Activated naive CD4-positive, alpha-beta T cell treated with anti-CD3 and anti-CD28 coated beads, Interleukin-2, amount 50 U/mL, for 24 hours (primary cell): ENCODE results near the gene TLE4.
A peak's percentile ranks its signal among the peaks of the same experiment; 100 is the strongest.

Experiments
- H3K27ac Mint-ChIP-seq: one replicate; pipeline ENCODE4 v1.8.0; 2021; ENCODE audit warnings: mild to moderate bottlenecking, mixed read lengths
- H3K27me3 Mint-ChIP-seq: one replicate; pipeline ENCODE4 v1.8.0; 2021; ENCODE audit warnings: mixed read lengths
- H3K36me3 Mint-ChIP-seq: one replicate; pipeline ENCODE4 v1.8.0; 2021; ENCODE audit warnings: mixed read lengths
- H3K4me1 Mint-ChIP-seq: one replicate; pipeline ENCODE4 v1.8.0; 2021; ENCODE audit warnings: mixed read lengths
- H3K4me3 Mint-ChIP-seq: one replicate; pipeline ENCODE4 v1.8.0; 2021; ENCODE audit warnings: mild to moderate bottlenecking, mixed read lengths
- H3K9me3 Mint-ChIP-seq: one replicate; pipeline ENCODE4 v1.8.0; 2021; ENCODE audit warnings: mixed read lengths

The TLE4 gene

GRCh38 chr9:79657891-79658290 lies 86.1 kb downstream of the TLE4 start:
- no peak overlapping the region for H3K27ac Mint-ChIP-seq
- H3K4me3 Mint-ChIP-seq, result no peak overlapping the region
- no peaks in the 10 kb centered on the region for H3K9me3 Mint-ChIP-seq
- H3K27me3 Mint-ChIP-seq, result no peaks in the 10 kb centered on the region
- peaks cover 50% of the 10 kb centered on the region for H3K4me1 Mint-ChIP-seq
- peaks cover 16% of the 10 kb centered on the region for H3K36me3 Mint-ChIP-seq

- Mint-ChIP-seq H3K4me3 (no peak overlapping the region), H3K9me3 (no peaks in the 10 kb centered on the region), H3K36me3 (peaks cover 8% of the 10 kb centered on the region), H3K27ac (no peak overlapping the region), H3K4me1 (peaks cover 47% of the 10 kb centered on the region), H3K27me3 (no peaks in the 10 kb centered on the region)
Observed at GRCh38 chr9:79658926-79659325, 87.2 kb downstream of the TLE4 start.

GRCh38 chr9:79660615-79661014 lies 88.8 kb downstream of the TLE4 start:
- no peak overlapping the region for H3K4me3 Mint-ChIP-seq
- H3K27ac Mint-ChIP-seq, result no peak overlapping the region
- peaks cover 7% of the 10 kb centered on the region for H3K36me3 Mint-ChIP-seq
- peaks cover 51% of the 10 kb centered on the region for H3K4me1 Mint-ChIP-seq
- H3K27me3 Mint-ChIP-seq, result no peaks in the 10 kb centered on the region
- no peaks in the 10 kb centered on the region for H3K9me3 Mint-ChIP-seq

- Mint-ChIP-seq H3K27ac (no peak overlapping the region), H3K9me3 (no peaks in the 10 kb centered on the region), H3K36me3 (peaks cover 8% of the 10 kb centered on the region), H3K27me3 (no peaks in the 10 kb centered on the region), H3K4me3 (no peak overlapping the region), H3K4me1 (peaks cover 55% of the 10 kb centered on the region)
Observed at GRCh38 chr9:79661279-79661678, 89.5 kb downstream of the TLE4 start.

- no peaks in the 10 kb centered on the region for H3K9me3 Mint-ChIP-seq
- H3K4me1 Mint-ChIP-seq, result peaks cover 55% of the 10 kb centered on the region
- no peaks in the 10 kb centered on the region for H3K27me3 Mint-ChIP-seq
- no peak overlapping the region for H3K4me3 Mint-ChIP-seq
- peak overlapping the region; percentile 48 for H3K27ac Mint-ChIP-seq
- peaks cover 8% of the 10 kb centered on the region for H3K36me3 Mint-ChIP-seq
Observed at GRCh38 chr9:79661886-79662536, 90.2 kb downstream of the TLE4 start.

GRCh38 chr9:79662537-79662956 lies 90.8 kb downstream of the TLE4 start:
- no peak overlapping the region for H3K27ac Mint-ChIP-seq
- H3K27me3 Mint-ChIP-seq, result no peaks in the 10 kb centered on the region
- peaks cover 57% of the 10 kb centered on the region for H3K4me1 Mint-ChIP-seq
- no peaks in the 10 kb centered on the region for H3K9me3 Mint-ChIP-seq
- peaks cover 11% of the 10 kb centered on the region for H3K36me3 Mint-ChIP-seq
- no peak overlapping the region for H3K4me3 Mint-ChIP-seq

GRCh38 chr9:79663300-79663699 lies 91.5 kb downstream of the TLE4 start:
- Mint-ChIP-seq H3K4me3 (no peak overlapping the region), H3K4me1 (peaks cover 64% of the 10 kb centered on the region), H3K9me3 (no peaks in the 10 kb centered on the region), H3K36me3 (peaks cover 14% of the 10 kb centered on the region), H3K27ac (no peak overlapping the region), H3K27me3 (no peaks in the 10 kb centered on the region)

GRCh38 chr9:79663878-79664277 lies 92.1 kb downstream of the TLE4 start:
- no peaks in the 10 kb centered on the region for H3K9me3 Mint-ChIP-seq
- peaks cover 14% of the 10 kb centered on the region for H3K36me3 Mint-ChIP-seq
- H3K4me3 Mint-ChIP-seq, result no peak overlapping the region
- peaks cover 60% of the 10 kb centered on the region for H3K4me1 Mint-ChIP-seq
- no peak overlapping the region for H3K27ac Mint-ChIP-seq
- no peaks in the 10 kb centered on the region for H3K27me3 Mint-ChIP-seq

GRCh38 chr9:79664375-79664831 lies 92.6 kb downstream of the TLE4 start:
- peaks cover 60% of the 10 kb centered on the region for H3K4me1 Mint-ChIP-seq
- H3K27me3 Mint-ChIP-seq, result no peaks in the 10 kb centered on the region
- peaks cover 17% of the 10 kb centered on the region for H3K36me3 Mint-ChIP-seq
- H3K4me3 Mint-ChIP-seq, result no peak overlapping the region
- H3K9me3 Mint-ChIP-seq, result no peaks in the 10 kb centered on the region
- no peak overlapping the region for H3K27ac Mint-ChIP-seq

- H3K4me3 Mint-ChIP-seq, result no peak overlapping the region
- H3K27me3 Mint-ChIP-seq, result no peaks in the 10 kb centered on the region
- peaks cover 62% of the 10 kb centered on the region for H3K4me1 Mint-ChIP-seq
- H3K36me3 Mint-ChIP-seq, result peaks cover 23% of the 10 kb centered on the region
- no peak overlapping the region for H3K27ac Mint-ChIP-seq
- no peaks in the 10 kb centered on the region for H3K9me3 Mint-ChIP-seq
Observed at GRCh38 chr9:79665369-79665768, 93.6 kb downstream of the TLE4 start.

GRCh38 chr9:79665931-79666330 lies 94.2 kb downstream of the TLE4 start:
- peak overlapping the region; percentile 31 for H3K27ac Mint-ChIP-seq
- H3K9me3 Mint-ChIP-seq, result no peaks in the 10 kb centered on the region
- H3K36me3 Mint-ChIP-seq, result peaks cover 28% of the 10 kb centered on the region
- H3K27me3 Mint-ChIP-seq, result no peaks in the 10 kb centered on the region
- H3K4me3 Mint-ChIP-seq, result no peak overlapping the region
- H3K4me1 Mint-ChIP-seq, result peaks cover 62% of the 10 kb centered on the region

GRCh38 chr9:79667120-79667519 lies 95.4 kb downstream of the TLE4 start:
- H3K36me3 Mint-ChIP-seq, result peaks cover 32% of the 10 kb centered on the region
- peaks cover 58% of the 10 kb centered on the region for H3K4me1 Mint-ChIP-seq
- H3K9me3 Mint-ChIP-seq, result no peaks in the 10 kb centered on the region
- no peak overlapping the region for H3K27ac Mint-ChIP-seq
- no peak overlapping the region for H3K4me3 Mint-ChIP-seq
- no peaks in the 10 kb centered on the region for H3K27me3 Mint-ChIP-seq

- Mint-ChIP-seq H3K27ac (no peak overlapping the region), H3K9me3 (no peaks in the 10 kb centered on the region), H3K27me3 (no peaks in the 10 kb centered on the region), H3K4me3 (no peak overlapping the region), H3K4me1 (peaks cover 57% of the 10 kb centered on the region), H3K36me3 (peaks cover 35% of the 10 kb centered on the region)
Observed at GRCh38 chr9:79667817-79668436, 96.2 kb downstream of the TLE4 start.

GRCh38 chr9:79668956-79669355 lies 97.2 kb downstream of the TLE4 start:
- no peaks in the 10 kb centered on the region for H3K27me3 Mint-ChIP-seq
- H3K4me1 Mint-ChIP-seq, result peaks cover 63% of the 10 kb centered on the region
- no peak overlapping the region for H3K27ac Mint-ChIP-seq
- H3K36me3 Mint-ChIP-seq, result peaks cover 35% of the 10 kb centered on the region
- no peak overlapping the region for H3K4me3 Mint-ChIP-seq
- no peaks in the 10 kb centered on the region for H3K9me3 Mint-ChIP-seq

- Mint-ChIP-seq H3K27ac (no peak overlapping the region), H3K4me1 (peaks cover 66% of the 10 kb centered on the region), H3K4me3 (no peak overlapping the region), H3K36me3 (peaks cover 35% of the 10 kb centered on the region), H3K9me3 (no peaks in the 10 kb centered on the region), H3K27me3 (no peaks in the 10 kb centered on the region)
Observed at GRCh38 chr9:79670269-79670961, 98.7 kb downstream of the TLE4 start.

- Mint-ChIP-seq H3K9me3 (no peaks in the 10 kb centered on the region), H3K4me3 (no peak overlapping the region), H3K27ac (no peak overlapping the region), H3K36me3 (peaks cover 34% of the 10 kb centered on the region), H3K4me1 (peaks cover 62% of the 10 kb centered on the region), H3K27me3 (no peaks in the 10 kb centered on the region)
Observed at GRCh38 chr9:79671558-79671957, 99.8 kb downstream of the TLE4 start.
